ENCODE data around the gene ETS2. TPM values are rescaled to one million over a fixed set of nuclear protein-coding genes. Genes with fewer than 3 reads are reported as not detected.

The ETS2 gene
- polyA plus RNA-seq, 1 donor (not counting 4 experiments of a cell fraction or from before 2014, with no cell fraction given) = 58.5 TPM

DNA sequence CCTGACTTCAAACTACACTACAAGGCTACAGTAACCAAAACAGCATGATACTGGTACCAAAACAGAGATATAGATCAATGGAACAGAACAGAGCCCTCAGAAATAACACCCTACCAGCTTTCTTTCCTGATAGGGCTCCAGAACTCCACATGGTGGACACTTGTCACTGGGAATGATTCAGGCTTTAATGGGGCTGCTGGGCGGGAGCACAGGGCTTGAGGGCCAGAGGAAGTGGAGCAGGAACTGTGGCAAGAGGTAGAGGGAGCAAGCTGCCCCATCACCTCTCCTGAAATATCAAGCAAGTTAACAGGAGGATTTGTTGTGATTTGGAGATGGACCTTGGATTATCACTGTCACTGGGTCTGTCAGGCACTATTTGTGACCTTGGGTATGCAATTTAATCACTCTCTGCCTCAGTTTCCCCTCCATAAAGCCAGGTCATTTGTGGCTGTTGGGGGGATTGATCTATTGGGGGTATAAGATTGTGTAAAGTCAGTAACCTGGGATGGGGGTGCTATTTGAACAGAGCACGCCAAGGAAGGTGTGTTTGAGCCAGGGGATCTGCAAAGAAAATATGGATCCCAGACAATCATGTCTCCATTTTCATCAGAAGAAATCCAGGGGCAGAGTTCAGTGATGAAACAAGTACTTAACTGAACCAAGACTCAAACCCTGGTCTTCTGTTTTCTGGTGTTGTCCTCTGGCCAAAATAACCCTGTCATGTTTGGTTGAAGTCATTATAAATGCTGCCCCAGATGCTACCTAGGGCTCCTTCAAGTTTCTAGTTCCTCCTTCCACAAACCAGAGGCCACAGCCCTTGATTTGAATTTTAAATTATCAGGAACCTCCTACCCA, 25.2 kb downstream of the ETS2 start:
- no peak for DNase-seq (ENCODE audit: low read depth, low spot score)

GRCh38 chr21:38831526-38832467, 26.1 kb downstream of the ETS2 start:
- H3K4me2 ChIP-seq (ENCODE audit: control insufficient read depth, extremely low read depth, insufficient read depth, low read depth, low read length) = peak overlapping the region; percentile 53
- peak overlapping the region; percentile 80 for H3K27ac ChIP-seq (ENCODE audit: control insufficient read depth, insufficient read depth, low read length)
- H3K9ac ChIP-seq (ENCODE audit: control insufficient read depth, extremely low read depth, insufficient read depth, low read length) = peak overlapping the region; percentile 52
- TF ChIP-seq, protein P1, sequence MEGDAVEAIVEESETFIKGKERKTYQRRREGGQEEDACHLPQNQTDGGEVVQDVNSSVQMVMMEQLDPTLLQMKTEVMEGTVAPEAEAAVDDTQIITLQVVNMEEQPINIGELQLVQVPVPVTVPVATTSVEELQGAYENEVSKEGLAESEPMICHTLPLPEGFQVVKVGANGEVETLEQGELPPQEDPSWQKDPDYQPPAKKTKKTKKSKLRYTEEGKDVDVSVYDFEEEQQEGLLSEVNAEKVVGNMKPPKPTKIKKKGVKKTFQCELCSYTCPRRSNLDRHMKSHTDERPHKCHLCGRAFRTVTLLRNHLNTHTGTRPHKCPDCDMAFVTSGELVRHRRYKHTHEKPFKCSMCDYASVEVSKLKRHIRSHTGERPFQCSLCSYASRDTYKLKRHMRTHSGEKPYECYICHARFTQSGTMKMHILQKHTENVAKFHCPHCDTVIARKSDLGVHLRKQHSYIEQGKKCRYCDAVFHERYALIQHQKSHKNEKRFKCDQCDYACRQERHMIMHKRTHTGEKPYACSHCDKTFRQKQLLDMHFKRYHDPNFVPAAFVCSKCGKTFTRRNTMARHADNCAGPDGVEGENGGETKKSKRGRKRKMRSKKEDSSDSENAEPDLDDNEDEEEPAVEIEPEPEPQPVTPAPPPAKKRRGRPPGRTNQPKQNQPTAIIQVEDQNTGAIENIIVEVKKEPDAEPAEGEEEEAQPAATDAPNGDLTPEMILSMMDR (optimal IDR thresholded peaks at IDR 0.05 in 1 of 3, IDR thresholded peaks at IDR 0.05 in 1 of 3, conservative IDR thresholded peaks at IDR 0.05 in 1 of 3; ENCODE audit: extremely low read depth in 1 of 3, insufficient read depth in 2 of 3, low read length in 3 of 3) = no peak
- TF ChIP-seq EZH2 (IDR thresholded peaks at IDR 0.05; ENCODE audit: low read length) = no peak
- peak; percentile 62 for FAIRE-seq
- dilution Hi-C loops (cut with MboI; ENCODE audit: extremely low pct_ligation_motif_present, low sequenced_read_pairs) = no loop called here
- H3K9me1 ChIP-seq (ENCODE audit: control insufficient read depth, extremely low read depth, insufficient read depth, low read length) = peaks cover 2% of the 10 kb centered on the region
- DNase-seq (ENCODE audit: low read depth, low spot score) = no peak
- H3K4me3 ChIP-seq (ENCODE audit: control insufficient read depth in 2 of 3, extremely low read depth in 1 of 3, insufficient read depth in 2 of 3, low read depth in 1 of 3, low read length in 3 of 3) = no peak overlapping the region
- H3K9me3 ChIP-seq (ENCODE audit: control insufficient read depth, low read depth, low read length) = no peaks in the 10 kb centered on the region
- no peaks in the 10 kb centered on the region for H3K27me3 ChIP-seq (ENCODE audit: control insufficient read depth, extremely low read depth, insufficient read depth, low read length)
- H3K79me2 ChIP-seq (ENCODE audit: control insufficient read depth, insufficient read depth, low read length) = no peaks in the 10 kb centered on the region
- no peaks in the 10 kb centered on the region for H3K36me3 ChIP-seq (ENCODE audit: control insufficient read depth in 2 of 2, extremely low read depth in 1 of 2, insufficient read depth in 2 of 2, low read length in 2 of 2)
- H2AFZ ChIP-seq (ENCODE audit: control insufficient read depth, low read length) = no peak overlapping the region
- H4K20me1 ChIP-seq (ENCODE audit: control insufficient read depth, extremely low read depth, insufficient read depth, low read length) = no peaks in the 10 kb centered on the region
- peaks cover 13% of the 10 kb centered on the region for H3K4me1 ChIP-seq (ENCODE audit: control insufficient read depth, extremely low read depth, insufficient read depth, low read length)

More for the DNA sequence above, 25.2 kb downstream of the ETS2 start:
- Histone ChIP-seq H4K20me1 (ENCODE audit: control insufficient read depth, extremely low read depth, insufficient read depth, low read length) (no peaks in the 10 kb centered on the region), H3K9me1 (ENCODE audit: control insufficient read depth, extremely low read depth, insufficient read depth, low read length) (peaks cover 2% of the 10 kb centered on the region), H3K9ac (ENCODE audit: control insufficient read depth, extremely low read depth, insufficient read depth, low read length) (peak overlapping the region; percentile 52), H3K36me3 (ENCODE audit: control insufficient read depth in 2 of 2, extremely low read depth in 1 of 2, insufficient read depth in 2 of 2, low read length in 2 of 2) (no peaks in the 10 kb centered on the region), H3K4me3 (ENCODE audit: control insufficient read depth in 2 of 3, extremely low read depth in 1 of 3, insufficient read depth in 2 of 3, low read depth in 1 of 3, low read length in 3 of 3) (no peak overlapping the region), H3K4me2 (ENCODE audit: control insufficient read depth, extremely low read depth, insufficient read depth, low read depth, low read length) (peak overlapping the region; percentile 53), H3K4me1 (ENCODE audit: control insufficient read depth, extremely low read depth, insufficient read depth, low read length) (peaks cover 13% of the 10 kb centered on the region), H3K27me3 (ENCODE audit: control insufficient read depth, extremely low read depth, insufficient read depth, low read length) (no peaks in the 10 kb centered on the region), H3K79me2 (ENCODE audit: control insufficient read depth, insufficient read depth, low read length) (no peaks in the 10 kb centered on the region), H2AFZ (ENCODE audit: control insufficient read depth, low read length) (no peak overlapping the region), H3K27ac (ENCODE audit: control insufficient read depth, insufficient read depth, low read length) (peak overlapping the region; percentile 80), H3K9me3 (ENCODE audit: control insufficient read depth, low read depth, low read length) (no peaks in the 10 kb centered on the region)
- TF ChIP-seq EZH2 (IDR thresholded peaks at IDR 0.05; ENCODE audit: low read length) = no peak
- TF ChIP-seq, protein P1 (optimal IDR thresholded peaks at IDR 0.05 in 1 of 3, IDR thresholded peaks at IDR 0.05 in 1 of 3, conservative IDR thresholded peaks at IDR 0.05 in 1 of 3; ENCODE audit: extremely low read depth in 1 of 3, insufficient read depth in 2 of 3, low read length in 3 of 3) = no peak
- dilution Hi-C loops (cut with MboI; ENCODE audit: extremely low pct_ligation_motif_present, low sequenced_read_pairs) = no loop called here
- FAIRE-seq = no peak
